K562 (cell line): ENCODE data around the gene CLEC17A. TPM values are rescaled to one million over a fixed set of nuclear protein-coding genes. Genes with fewer than 3 reads are reported as not detected.

Experiments
- CEBPB ChIP-seq: fragments of 450-650 bp; IDR thresholded peaks from 2 replicates; pipeline ENCODE4 v1.6.1; 2016; ENCODE audit warnings: missing genetic modification characterization, missing compliant biosample characterization
- CHD4 ChIP-seq: fragments of 200-600 bp; sonication (generic); IDR thresholded peaks from 3 replicates; pipeline ENCODE4 v1.6.1; 2012; ENCODE audit warnings: low read depth, mild to moderate bottlenecking, mixed read lengths, low read length, inconsistent platforms; ENCODE audit not compliant: insufficient read depth, insufficient replicate concordance, poor library complexity, severe bottlenecking
- CSDE1 ChIP-seq, 2 experiments: fragments of 450-650 bp; IDR thresholded peaks; 2 replicates each; pipeline ENCODE4 v1.6.1; 2016; ENCODE audit warnings: mild to moderate bottlenecking in 1 of 2
- HDAC6 ChIP-seq: IDR thresholded peaks from 2 replicates; pipeline ENCODE4 v1.6.1; 2012; ENCODE audit warnings: low read depth, mild to moderate bottlenecking, control low read depth, inconsistent platforms, low read length, moderate library complexity
- MTA1 ChIP-seq: fragments of 450-650 bp; IDR thresholded peaks from 2 replicates; pipeline ENCODE4 v1.6.1; 2017; ENCODE audit warnings: borderline replicate concordance
- NFATC3 ChIP-seq: fragments of 450-650 bp; IDR thresholded peaks from 2 replicates; pipeline ENCODE4 v1.6.1; 2017; ENCODE audit warnings: mild to moderate bottlenecking
- PML ChIP-seq: IDR thresholded peaks from 2 replicates; pipeline ENCODE4 v1.6.1; 2012; ENCODE audit warnings: low read length, inconsistent platforms
- SAFB2 ChIP-seq: fragments of 200-400 bp; formaldehyde crosslinking; IDR thresholded peaks from 2 replicates; pipeline ENCODE4 v1.6.1; 2018; ENCODE audit warnings: borderline replicate concordance, low read length, low read depth, moderate library complexity; ENCODE audit not compliant: severe bottlenecking
- SIN3B ChIP-seq: fragments of 450-650 bp; IDR thresholded peaks from 2 replicates; pipeline ENCODE4 v1.6.1; 2017; ENCODE audit warnings: low read depth, mild to moderate bottlenecking, moderate library complexity
- SRSF3 ChIP-seq: fragments of 200-400 bp; formaldehyde crosslinking; IDR thresholded peaks from 2 replicates; pipeline ENCODE4 v1.6.1; 2016; ENCODE audit warnings: mild to moderate bottlenecking, low read length, moderate library complexity; ENCODE audit not compliant: insufficient read depth
- ZC3H11A ChIP-seq: IDR thresholded peaks from 2 replicates; pipeline ENCODE4 v1.6.1; 2012; ENCODE audit warnings: low read depth, low read length, improper control_type of control experiment
- ZNF174 ChIP-seq: fragments of 250-450 bp; sonication (Bioruptor Pico); IDR thresholded peaks from 2 replicates; pipeline ENCODE4 v1.4.0; 2020; ENCODE audit warnings: mild to moderate bottlenecking
- ZNF239 ChIP-seq: fragments of 250-450 bp; sonication (Bioruptor Pico); IDR thresholded peaks from 2 replicates; pipeline ENCODE4 v1.4.0; 2020; ENCODE audit warnings: mild to moderate bottlenecking
- ZNF586 ChIP-seq: fragments of 450-650 bp; formaldehyde crosslinking; conservative IDR thresholded peaks from 2 replicates; pipeline ENCODE4 v1.4.0; 2020; ENCODE audit warnings: mild to moderate bottlenecking, moderate library complexity
- ZSCAN32 ChIP-seq: fragments of 450-650 bp; formaldehyde crosslinking; IDR thresholded peaks from 2 replicates; pipeline ENCODE4 v1.4.0; 2020; ENCODE audit warnings: mild to moderate bottlenecking, moderate library complexity
- polyA plus RNA-seq, 8 experiments: library from polyadenylated mRNA; depleted of rRNA in 4 of 8; stranded (reverse) in 5 of 8; unstranded in 3 of 8; fragments of >200 nt; fragmentation: Nextera tagmentation in 2 of 8; fragmentation: Illumina TruSeq in 1 of 8; extraction: Ambion mirVana in 2 of 8; extraction: Trizol in 1 of 8; gene quantifications; 2 replicates each; pipeline versions ENCODE4 v1.2.1 to v1.2.3, GENCODE V29; 2011 to 2014; ENCODE audit warnings: inconsistent platforms in 1 of 8, missing spikeins in 1 of 8
- total RNA-seq, 7 experiments: library from RNA; depleted of rRNA in 6 of 7; stranded (reverse); fragments of >200 nt in 6 of 7; fragmentation: Illumina TruSeq in 2 of 7; extraction: Trizol in 2 of 7; gene quantifications; 2 replicates each; pipeline versions ENCODE4 v1.2.1 to v1.2.3, GENCODE V29; 2011 to 2021; ENCODE audit warnings: low replicate concordance in 1 of 7
- TF ChIP-seq, protein P1 (sequence below): fragments of 250-450 bp; sonication (Bioruptor Pico); IDR thresholded peaks from 2 replicates; pipeline ENCODE4 v1.8.0; 2022; ENCODE audit warnings: moderate library complexity, mild to moderate bottlenecking, inconsistent platforms
- TF ChIP-seq, protein P2 (sequence below): fragments of 250-450 bp; sonication (Bioruptor Pico); IDR thresholded peaks from 2 replicates; pipeline ENCODE4 v1.9.0; 2021; ENCODE audit warnings: mild to moderate bottlenecking
- TF ChIP-seq, protein P3 (sequence below): fragments of 450-650 bp; IDR thresholded peaks from 2 replicates; pipeline ENCODE4 v1.6.1; 2016; ENCODE audit warnings: borderline replicate concordance
- TF ChIP-seq, protein P4 (sequence below): fragments of 450-650 bp; IDR thresholded peaks from 2 replicates; pipeline ENCODE4 v1.6.1; 2016; ENCODE audit warnings: missing biosample characterization, missing genetic modification characterization
- TF ChIP-seq, protein P5 (sequence below), 2 experiments: fragments of 450-650 bp in 1 of 2; IDR thresholded peaks; 2 replicates each; pipeline ENCODE4 v1.6.1; 2011 to 2017; ENCODE audit warnings: low read depth in 2 of 2, antibody characterized with exemption in 1 of 2, borderline replicate concordance in 1 of 2, low read length in 1 of 2, mild to moderate bottlenecking in 1 of 2, mixed read lengths in 1 of 2; ENCODE audit not compliant: control insufficient read depth in 1 of 2

CLEC17A gene
- total and polyA plus RNA-seq, 9 of the 15 experiments (the other 6 are each of a cell fraction or from before 2014, with no cell fraction given), result 0.03 TPM; not detected in 8

DNA sequence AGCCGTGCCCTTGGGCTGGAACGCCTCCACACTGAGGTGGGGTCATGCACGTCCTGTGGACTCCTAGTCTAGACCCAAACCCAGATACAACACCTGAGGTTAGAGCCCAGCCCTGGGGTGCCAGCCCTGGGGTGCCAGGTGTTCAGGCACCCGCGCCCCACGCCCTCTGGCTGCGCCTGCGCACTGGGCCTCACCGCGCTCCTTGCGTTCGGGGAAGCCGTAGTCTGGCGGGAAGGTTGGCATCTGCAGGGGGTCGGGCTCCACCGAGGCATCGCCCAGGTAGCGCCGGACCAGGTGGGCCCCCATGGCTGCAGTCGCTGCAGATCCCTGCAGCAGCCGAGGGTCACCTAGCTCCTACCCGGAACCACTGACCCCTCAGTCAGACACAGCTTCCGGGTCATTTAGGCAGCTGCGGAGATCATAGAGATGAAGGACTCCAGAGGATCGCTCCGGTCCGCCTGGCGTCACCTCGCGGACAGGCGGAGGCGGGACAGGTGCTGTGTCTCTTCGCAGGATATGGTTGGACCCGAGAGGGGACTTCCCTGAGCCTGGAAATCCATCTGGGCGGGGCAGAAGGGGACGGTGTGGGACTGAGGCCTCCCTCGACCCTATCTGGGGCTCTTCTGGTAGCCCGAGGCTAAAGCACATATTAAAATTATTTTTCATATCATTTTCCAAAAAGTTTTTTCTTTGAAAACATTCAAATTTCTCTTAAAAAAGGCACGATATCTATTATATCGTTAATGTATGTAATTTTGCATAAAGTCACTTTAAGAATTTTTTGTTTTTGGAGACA lies 11.0 kb upstream of the CLEC17A start, which contains the start of gene NDUFB7 (continued):
- TF ChIP-seq ZNF174 (CRISPR knock-in tag) (no peak), HDAC6 (no peak), ZNF239 (CRISPR knock-in tag) (no peak), SIN3B (peak; percentile 94), PML (peak; percentile 79; the same call in 1 of the 2 replicates), MTA1 (no peak), ZSCAN32 (CRISPR knock-in tag) (no peak), SRSF3 (no peak), CHD4 (no peak), NFATC3 (no peak), SAFB2 (no peak), CSDE1 (IDR thresholded peaks at IDR 0.05) (no peak), ZNF586 (CRISPR knock-in tag) (no peak), ZC3H11A (no peak), CEBPB (no peak)
- TF ChIP-seq, protein P1, sequence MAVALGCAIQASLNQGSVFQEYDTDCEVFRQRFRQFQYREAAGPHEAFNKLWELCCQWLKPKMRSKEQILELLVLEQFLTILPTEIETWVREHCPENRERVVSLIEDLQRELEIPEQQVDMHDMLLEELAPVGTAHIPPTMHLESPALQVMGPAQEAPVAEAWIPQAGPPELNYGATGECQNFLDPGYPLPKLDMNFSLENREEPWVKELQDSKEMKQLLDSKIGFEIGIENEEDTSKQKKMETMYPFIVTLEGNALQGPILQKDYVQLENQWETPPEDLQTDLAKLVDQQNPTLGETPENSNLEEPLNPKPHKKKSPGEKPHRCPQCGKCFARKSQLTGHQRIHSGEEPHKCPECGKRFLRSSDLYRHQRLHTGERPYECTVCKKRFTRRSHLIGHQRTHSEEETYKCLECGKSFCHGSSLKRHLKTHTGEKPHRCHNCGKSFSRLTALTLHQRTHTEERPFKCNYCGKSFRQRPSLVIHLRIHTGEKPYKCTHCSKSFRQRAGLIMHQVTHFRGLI (CRISPR knock-in tag), result no peak
- TF ChIP-seq, protein P2, sequence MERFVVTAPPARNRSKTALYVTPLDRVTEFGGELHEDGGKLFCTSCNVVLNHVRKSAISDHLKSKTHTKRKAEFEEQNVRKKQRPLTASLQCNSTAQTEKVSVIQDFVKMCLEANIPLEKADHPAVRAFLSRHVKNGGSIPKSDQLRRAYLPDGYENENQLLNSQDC (CRISPR knock-in tag), result no peak
- TF ChIP-seq, protein P3, sequence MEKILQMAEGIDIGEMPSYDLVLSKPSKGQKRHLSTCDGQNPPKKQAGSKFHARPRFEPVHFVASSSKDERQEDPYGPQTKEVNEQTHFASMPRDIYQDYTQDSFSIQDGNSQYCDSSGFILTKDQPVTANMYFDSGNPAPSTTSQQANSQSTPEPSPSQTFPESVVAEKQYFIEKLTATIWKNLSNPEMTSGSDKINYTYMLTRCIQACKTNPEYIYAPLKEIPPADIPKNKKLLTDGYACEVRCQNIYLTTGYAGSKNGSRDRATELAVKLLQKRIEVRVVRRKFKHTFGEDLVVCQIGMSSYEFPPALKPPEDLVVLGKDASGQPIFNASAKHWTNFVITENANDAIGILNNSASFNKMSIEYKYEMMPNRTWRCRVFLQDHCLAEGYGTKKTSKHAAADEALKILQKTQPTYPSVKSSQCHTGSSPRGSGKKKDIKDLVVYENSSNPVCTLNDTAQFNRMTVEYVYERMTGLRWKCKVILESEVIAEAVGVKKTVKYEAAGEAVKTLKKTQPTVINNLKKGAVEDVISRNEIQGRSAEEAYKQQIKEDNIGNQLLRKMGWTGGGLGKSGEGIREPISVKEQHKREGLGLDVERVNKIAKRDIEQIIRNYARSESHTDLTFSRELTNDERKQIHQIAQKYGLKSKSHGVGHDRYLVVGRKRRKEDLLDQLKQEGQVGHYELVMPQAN, result peak; percentile 84
- TF ChIP-seq, protein P4, sequence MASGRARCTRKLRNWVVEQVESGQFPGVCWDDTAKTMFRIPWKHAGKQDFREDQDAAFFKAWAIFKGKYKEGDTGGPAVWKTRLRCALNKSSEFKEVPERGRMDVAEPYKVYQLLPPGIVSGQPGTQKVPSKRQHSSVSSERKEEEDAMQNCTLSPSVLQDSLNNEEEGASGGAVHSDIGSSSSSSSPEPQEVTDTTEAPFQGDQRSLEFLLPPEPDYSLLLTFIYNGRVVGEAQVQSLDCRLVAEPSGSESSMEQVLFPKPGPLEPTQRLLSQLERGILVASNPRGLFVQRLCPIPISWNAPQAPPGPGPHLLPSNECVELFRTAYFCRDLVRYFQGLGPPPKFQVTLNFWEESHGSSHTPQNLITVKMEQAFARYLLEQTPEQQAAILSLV (tag), result no peak
- TF ChIP-seq, protein P5, sequence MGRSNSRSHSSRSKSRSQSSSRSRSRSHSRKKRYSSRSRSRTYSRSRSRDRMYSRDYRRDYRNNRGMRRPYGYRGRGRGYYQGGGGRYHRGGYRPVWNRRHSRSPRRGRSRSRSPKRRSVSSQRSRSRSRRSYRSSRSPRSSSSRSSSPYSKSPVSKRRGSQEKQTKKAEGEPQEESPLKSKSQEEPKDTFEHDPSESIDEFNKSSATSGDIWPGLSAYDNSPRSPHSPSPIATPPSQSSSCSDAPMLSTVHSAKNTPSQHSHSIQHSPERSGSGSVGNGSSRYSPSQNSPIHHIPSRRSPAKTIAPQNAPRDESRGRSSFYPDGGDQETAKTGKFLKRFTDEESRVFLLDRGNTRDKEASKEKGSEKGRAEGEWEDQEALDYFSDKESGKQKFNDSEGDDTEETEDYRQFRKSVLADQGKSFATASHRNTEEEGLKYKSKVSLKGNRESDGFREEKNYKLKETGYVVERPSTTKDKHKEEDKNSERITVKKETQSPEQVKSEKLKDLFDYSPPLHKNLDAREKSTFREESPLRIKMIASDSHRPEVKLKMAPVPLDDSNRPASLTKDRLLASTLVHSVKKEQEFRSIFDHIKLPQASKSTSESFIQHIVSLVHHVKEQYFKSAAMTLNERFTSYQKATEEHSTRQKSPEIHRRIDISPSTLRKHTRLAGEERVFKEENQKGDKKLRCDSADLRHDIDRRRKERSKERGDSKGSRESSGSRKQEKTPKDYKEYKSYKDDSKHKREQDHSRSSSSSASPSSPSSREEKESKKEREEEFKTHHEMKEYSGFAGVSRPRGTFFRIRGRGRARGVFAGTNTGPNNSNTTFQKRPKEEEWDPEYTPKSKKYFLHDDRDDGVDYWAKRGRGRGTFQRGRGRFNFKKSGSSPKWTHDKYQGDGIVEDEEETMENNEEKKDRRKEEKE (IDR thresholded peaks at IDR 0.05; ENCODE audit: borderline replicate concordance in 1 of 2, control insufficient read depth in 1 of 2, low read depth in 2 of 2, low read length in 1 of 2), result peak in 1 of 2 experiments; percentile 93; a peak in 2 of 4 replicates
